GM12865 (cell line): Measurements from ENCODE around the gene PGS1.

Experiments
- DNase-seq: peaks from one replicate; pipeline ENCODE4 v3.0.0; 2010; ENCODE audit warnings: low read depth
- H3K4me3 ChIP-seq: 2 replicates; pipeline ENCODE4 v1.5.1; 2011; ENCODE audit warnings: mild to moderate bottlenecking, low read depth, low read length, control low read depth
- CTCF ChIP-seq: IDR thresholded peaks from 2 replicates; pipeline ENCODE4 v1.5.1; 2011; ENCODE audit warnings: low read length, control low read depth, low read depth, inconsistent platforms; ENCODE audit not compliant: insufficient read depth; ENCODE audit errors: missing control alignments

Gene PGS1

DNA sequence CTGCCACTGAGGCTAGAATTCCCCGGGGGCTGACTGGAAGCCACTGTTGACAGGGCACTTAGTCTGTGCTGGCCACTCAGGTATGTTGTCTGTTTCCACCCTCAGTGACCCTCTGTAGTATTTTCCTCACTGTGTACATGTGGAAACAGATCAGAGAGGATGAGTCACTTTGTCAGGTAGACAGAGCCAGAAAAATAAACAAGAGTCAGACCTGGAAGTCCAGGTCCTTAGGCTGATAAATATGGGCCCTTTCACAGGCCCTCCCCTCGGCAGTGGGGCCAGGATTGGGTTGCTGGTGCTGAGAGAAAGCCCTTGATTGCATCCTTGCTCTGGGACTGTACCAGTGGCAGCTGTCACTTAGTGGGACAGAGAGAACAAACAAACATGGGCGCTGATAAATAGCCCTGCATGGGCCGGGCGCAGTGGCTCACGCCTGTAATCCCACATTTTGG lies 21.3 kb downstream of the PGS1 start:
- no peak overlapping the region for H3K4me3 ChIP-seq
- DNase-seq = no peak
- TF ChIP-seq CTCF = no peak

- no peak overlapping the region for H3K4me3 ChIP-seq
- DNase-seq = no peak
- TF ChIP-seq CTCF = no peak
Measured at GRCh38 chr17:78400581-78401240, 22.3 kb downstream of the PGS1 start.

DNA sequence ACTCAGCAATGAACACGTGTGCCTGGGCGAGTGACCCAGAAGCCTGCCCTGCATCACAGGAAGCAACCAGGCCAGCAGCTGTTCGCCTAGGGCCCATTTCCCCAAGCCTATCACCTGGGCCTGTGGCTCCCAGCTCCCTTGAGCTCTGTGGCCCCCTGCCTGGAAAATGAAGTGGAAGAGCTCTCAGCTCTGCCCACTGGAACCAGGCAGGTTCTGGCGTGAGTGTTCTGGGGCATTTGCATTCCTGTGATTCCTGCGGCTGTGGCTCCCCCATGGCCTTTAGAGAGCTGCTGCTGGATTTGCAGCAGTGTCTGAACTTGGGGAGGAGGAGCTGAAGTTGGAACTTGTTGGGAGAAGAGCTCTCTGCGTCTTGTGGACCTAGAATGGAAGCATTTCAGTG lies 22.8 kb downstream of the PGS1 start:
- no peak for DNase-seq
- no peak overlapping the region for H3K4me3 ChIP-seq
- TF ChIP-seq CTCF = no peak

GRCh38 chr17:78401891-78402290 lies 23.4 kb downstream of the PGS1 start:
- no peak for TF ChIP-seq CTCF
- no peak overlapping the region for H3K4me3 ChIP-seq
- no peak for DNase-seq

DNA sequence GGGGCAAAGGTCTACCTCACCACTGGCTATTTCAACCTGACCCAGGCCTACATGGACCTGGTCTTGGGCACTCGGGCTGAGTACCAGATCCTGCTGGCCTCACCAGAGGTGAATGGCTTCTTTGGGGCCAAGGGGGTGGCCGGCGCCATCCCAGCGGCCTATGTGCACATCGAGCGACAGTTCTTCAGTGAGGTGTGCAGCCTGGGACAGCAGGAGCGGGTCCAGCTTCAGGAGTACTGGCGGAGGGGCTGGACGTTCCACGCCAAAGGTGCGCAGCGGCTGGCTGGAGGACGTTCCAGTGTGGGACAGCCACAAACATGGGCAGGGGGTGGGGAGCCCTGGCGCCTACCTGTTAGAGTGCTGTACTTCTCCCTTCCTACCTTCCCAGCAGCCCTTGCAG lies 25.4 kb downstream of the PGS1 start:
- DNase-seq = no peak
- TF ChIP-seq CTCF = no peak
- H3K4me3 ChIP-seq = no peak overlapping the region

- no peak for DNase-seq
- no peak for TF ChIP-seq CTCF
- no peak overlapping the region for H3K4me3 ChIP-seq
Measured at GRCh38 chr17:78406396-78406795, 27.9 kb downstream of the PGS1 start.

- no peak overlapping the region for H3K4me3 ChIP-seq
- no peak for DNase-seq
- no peak for TF ChIP-seq CTCF
Measured at GRCh38 chr17:78406920-78407319, 28.5 kb downstream of the PGS1 start.
